NT2/D1 (cell line): Measurements from ENCODE around the gene PCDHGC4.

Source experiments
- SUZ12 ChIP-seq: IDR thresholded peaks from 2 replicates; pipeline ENCODE4 v1.6.1; 2011; ENCODE audit not compliant: insufficient read length, insufficient read depth; ENCODE audit errors: extremely low read depth
- YY1 ChIP-seq: IDR thresholded peaks from 2 replicates; pipeline ENCODE4 v1.6.1; 2011; ENCODE audit not compliant: insufficient read length, insufficient read depth
- ZNF274 ChIP-seq: IDR thresholded peaks from 2 replicates; pipeline ENCODE4 v1.6.1; 2011; ENCODE audit warnings: mild to moderate bottlenecking, low read depth, low read length

DNA sequence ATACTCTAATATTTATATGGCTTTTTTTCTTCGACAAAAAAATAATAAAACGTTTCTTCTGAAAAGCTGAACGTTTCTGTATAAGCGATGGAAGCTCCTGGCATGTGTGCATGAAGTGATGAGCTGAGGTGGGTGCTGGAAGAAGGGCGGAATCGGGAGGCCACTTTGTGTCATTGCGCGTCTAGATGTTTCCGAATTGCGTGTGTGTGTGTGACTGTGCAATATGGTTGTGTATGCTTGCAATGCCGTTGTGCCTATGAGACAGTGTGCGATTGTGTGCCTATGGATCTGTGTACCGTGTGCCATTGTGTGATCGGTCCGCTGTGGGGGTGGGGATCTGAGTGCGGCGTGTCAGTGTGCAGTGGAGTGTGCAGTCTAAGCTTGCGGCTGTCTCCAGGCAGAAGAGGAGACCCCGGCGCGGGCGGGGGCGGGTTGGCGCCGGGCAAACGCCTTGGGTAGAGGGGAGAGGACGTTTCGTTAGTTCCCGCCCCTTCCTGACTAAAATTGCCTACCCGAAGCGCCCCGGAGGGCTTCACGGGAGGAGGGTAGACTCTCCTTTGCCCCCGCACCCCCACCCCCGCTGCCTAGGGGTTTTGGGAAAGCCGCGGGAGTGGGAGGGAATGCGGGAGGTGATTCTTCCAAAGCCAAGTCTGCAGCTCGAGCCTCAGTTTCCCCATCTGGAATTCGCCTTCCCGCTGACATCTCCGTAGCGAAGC, 28.2 kb downstream of the PCDHGC4 start:
- TF ChIP-seq YY1 (no peak), ZNF274 (no peak), SUZ12 (no peak)
